Mesenchymal stem cell (in vitro differentiated cells and primary cell): ENCODE measurements around the gene BMPER.

ENCODE experiments used
- DNase-seq: peaks from one replicate; pipeline ENCODE4 v3.0.0-alpha.2; 2013
- H2AFZ ChIP-seq: one replicate; pipeline ENCODE4 v1.6.1; 2013; ENCODE audit warnings: low read depth, mild to moderate bottlenecking, control low read depth, inconsistent platforms, low read length, moderate library complexity
- H2AK5ac ChIP-seq: 2 replicates; pipeline ENCODE4 v1.6.1; 2013; ENCODE audit warnings: low read length, moderate library complexity, mild to moderate bottlenecking, inconsistent platforms; ENCODE audit not compliant: severe bottlenecking
- H2BK120ac ChIP-seq: one replicate; pipeline ENCODE4 v1.6.1; 2013; ENCODE audit warnings: low read depth, mild to moderate bottlenecking, inconsistent platforms, low read length, moderate library complexity
- H2BK12ac ChIP-seq, 2 experiments: one replicate each; pipeline ENCODE4 v1.6.1; 2013; ENCODE audit warnings: inconsistent platforms in 2 of 2, low read length in 2 of 2, mild to moderate bottlenecking in 2 of 2, moderate library complexity in 2 of 2, control low read depth in 1 of 2
- H2BK15ac ChIP-seq: one replicate; pipeline ENCODE4 v1.6.1; 2013; ENCODE audit warnings: mild to moderate bottlenecking, low read depth, inconsistent platforms; ENCODE audit not compliant: poor library complexity, severe bottlenecking
- H2BK5ac ChIP-seq: 2 replicates; pipeline ENCODE4 v1.6.1; 2013; ENCODE audit warnings: low read depth, mild to moderate bottlenecking, low read length, control low read depth, inconsistent platforms; ENCODE audit not compliant: poor library complexity, severe bottlenecking
- H3K14ac ChIP-seq, 2 experiments: one replicate each; pipeline ENCODE4 v1.6.1; 2013; ENCODE audit warnings: inconsistent platforms in 2 of 2, low read length in 2 of 2, control low read depth in 1 of 2, mild to moderate bottlenecking in 1 of 2, moderate library complexity in 1 of 2
- H3K18ac ChIP-seq, 2 experiments: one replicate each; pipeline ENCODE4 v1.6.1; 2013; ENCODE audit warnings: inconsistent platforms in 2 of 2, low read length in 2 of 2, control low read depth in 1 of 2, low read depth in 1 of 2, mild to moderate bottlenecking in 1 of 2
- H3K23ac ChIP-seq, 2 experiments: one replicate each; pipeline ENCODE4 v1.6.1; 2013; ENCODE audit warnings: inconsistent platforms in 2 of 2, low read length in 2 of 2, mild to moderate bottlenecking in 2 of 2, moderate library complexity in 2 of 2, control low read depth in 1 of 2
- H3K27ac ChIP-seq: 2 replicates; pipeline ENCODE4 v1.5.1; 2013; ENCODE audit warnings: mild to moderate bottlenecking, moderate library complexity, low read length, control low read depth, inconsistent platforms; ENCODE audit not compliant: poor library complexity, severe bottlenecking
- H3K27me3 ChIP-seq, 2 experiments: 2 replicates each; pipeline versions ENCODE4 v1.6.1 to v1.7.0; 2013; ENCODE audit warnings: low read length in 2 of 2, mild to moderate bottlenecking in 2 of 2, moderate library complexity in 2 of 2, control low read depth in 1 of 2, inconsistent platforms in 1 of 2; ENCODE audit not compliant: control insufficient read depth in 1 of 2, insufficient read depth in 1 of 2
- H3K36me3 ChIP-seq, 2 experiments: 2 replicates each; pipeline versions ENCODE4 v1.6.1 to v1.7.0; 2013; ENCODE audit warnings: low read length in 2 of 2, control low read depth in 1 of 2, inconsistent platforms in 1 of 2, low read depth in 1 of 2, mild to moderate bottlenecking in 1 of 2; ENCODE audit not compliant: insufficient read depth in 2 of 2, control insufficient read depth in 1 of 2
- H3K4ac ChIP-seq, 2 experiments: one replicate each; pipeline ENCODE4 v1.6.1; 2013; ENCODE audit warnings: inconsistent platforms in 2 of 2, low read length in 2 of 2, mild to moderate bottlenecking in 2 of 2, moderate library complexity in 2 of 2, control low read depth in 1 of 2, low read depth in 1 of 2
- H3K4me1 ChIP-seq: 2 replicates; pipeline ENCODE4 v1.6.1; 2013; ENCODE audit warnings: low read depth, low read length, control low read depth; ENCODE audit not compliant: control insufficient read depth, insufficient read depth
- H3K4me2 ChIP-seq: 2 replicates; pipeline ENCODE4 v1.6.1; 2013; ENCODE audit warnings: low read length, mild to moderate bottlenecking, inconsistent platforms; ENCODE audit not compliant: poor library complexity, severe bottlenecking
- H3K4me3 ChIP-seq, 2 experiments: 2 replicates each; pipeline versions ENCODE4 v1.5.1 to v1.7.0; 2013; ENCODE audit warnings: low read length in 2 of 2, mild to moderate bottlenecking in 2 of 2, control low read depth in 1 of 2, low read depth in 1 of 2; ENCODE audit not compliant: insufficient read depth in 1 of 2
- H3K79me1 ChIP-seq: replicated peaks from 2 replicates; pipeline ENCODE4 v1.6.1; 2013; ENCODE audit warnings: mild to moderate bottlenecking, control low read depth, low read length, inconsistent platforms; ENCODE audit not compliant: poor library complexity, severe bottlenecking
- H3K9ac ChIP-seq: 2 replicates; pipeline ENCODE4 v1.7.0; 2013; ENCODE audit warnings: mild to moderate bottlenecking, low read length, moderate library complexity
- H3K9me3 ChIP-seq: 2 replicates; pipeline ENCODE4 v1.7.0; 2013; ENCODE audit warnings: mild to moderate bottlenecking, low read length; ENCODE audit not compliant: control insufficient read depth
- H4K8ac ChIP-seq: one replicate; pipeline ENCODE4 v1.6.1; 2013; ENCODE audit warnings: inconsistent platforms, mild to moderate bottlenecking, low read length, moderate library complexity
- H4K91ac ChIP-seq: one replicate; pipeline ENCODE4 v1.6.1; 2013; ENCODE audit warnings: mild to moderate bottlenecking, low read length, inconsistent platforms
- WGBS: methylation state at CpG from one replicate; pipeline ENCODE4 v1.1.7; 2013; ENCODE audit warnings: mixed read lengths; 5-methylcytosine and 5-hydroxymethylcytosine counted together

Gene BMPER

GRCh38 chr7:34090816-34091215 is 185.5 kb downstream of the BMPER start:
- Histone ChIP-seq H2BK12ac (no peak overlapping the region), H3K79me1 (no peaks in the 10 kb centered on the region), H3K14ac (no peak overlapping the region), H3K4me2 (no peak overlapping the region), H2AFZ (no peak overlapping the region), H2BK15ac (no peak overlapping the region), H3K27me3 (peaks cover 0 to 12% of the 10 kb centered on the region in 2 experiments), H3K9ac (peak overlapping the region; percentile 67), H3K27ac (no peak overlapping the region), H3K4me3 (no peak overlapping the region), H3K9me3 (no peaks in the 10 kb centered on the region), H3K4ac (no peak overlapping the region), H2AK5ac (no peak overlapping the region), H3K23ac (no peak overlapping the region), H3K36me3 (peaks cover 0 to 70% of the 10 kb centered on the region in 2 experiments), H2BK120ac (no peak overlapping the region), H4K8ac (no peak overlapping the region), H3K4me1 (no peaks in the 10 kb centered on the region), H2BK5ac (no peak overlapping the region), H3K18ac (peak overlapping the region; percentile 11 to 60), H4K91ac (peak overlapping the region; percentile 36)
- 78% methylated on average over 5 of the region's 5 CpGs for WGBS
- peak; percentile 17 for DNase-seq

- Histone ChIP-seq H3K36me3 (peaks cover 0 to 64% of the 10 kb centered on the region in 2 experiments), H3K14ac (no peak overlapping the region), H2BK120ac (no peak overlapping the region), H2AK5ac (no peak overlapping the region), H3K4me1 (peaks cover 1% of the 10 kb centered on the region), H2BK12ac (no peak overlapping the region), H3K79me1 (no peaks in the 10 kb centered on the region), H2AFZ (no peak overlapping the region), H3K27me3 (peaks cover 0 to 12% of the 10 kb centered on the region in 2 experiments), H2BK15ac (no peak overlapping the region), H3K18ac (no peak overlapping the region), H3K23ac (no peak overlapping the region), H3K4ac (no peak overlapping the region), H3K9ac (peak overlapping the region; percentile 67), H4K8ac (no peak overlapping the region), H3K4me2 (no peak overlapping the region), H4K91ac (no peak overlapping the region), H3K27ac (no peak overlapping the region), H3K4me3 (no peak overlapping the region), H2BK5ac (no peak overlapping the region), H3K9me3 (no peaks in the 10 kb centered on the region)
- 28% methylated on average over 4 of the region's 4 CpGs for WGBS
- peak; percentile 43 for DNase-seq
These were observed 186.1 kb downstream of the BMPER start for GRCh38 chr7:34091321-34091917.

- no peaks in the 10 kb centered on the region for H3K79me1 ChIP-seq
- H4K8ac ChIP-seq, result no peak overlapping the region
- H2BK120ac ChIP-seq, result no peak overlapping the region
- H2BK15ac ChIP-seq, result no peak overlapping the region
- no peaks in the 10 kb centered on the region for H3K9me3 ChIP-seq
- no peak overlapping the region for H2BK12ac ChIP-seq
- no peak overlapping the region for H4K91ac ChIP-seq
- H2AFZ ChIP-seq, result no peak overlapping the region
- peaks cover 0 to 45% of the 10 kb centered on the region in 2 experiments for H3K36me3 ChIP-seq
- DNase-seq, result no peak
- H3K4me1 ChIP-seq, result peaks cover 1% of the 10 kb centered on the region
- H3K9ac ChIP-seq, result no peak overlapping the region
- H3K4me3 ChIP-seq, result no peak overlapping the region
- H2BK5ac ChIP-seq, result no peak overlapping the region
- no peak overlapping the region for H3K4me2 ChIP-seq
- 100% methylated on average over 3 of the region's 3 CpGs for WGBS
- no peak overlapping the region for H3K4ac ChIP-seq
- peaks cover 0 to 12% of the 10 kb centered on the region in 2 experiments for H3K27me3 ChIP-seq
- no peak overlapping the region for H3K23ac ChIP-seq
- no peak overlapping the region for H2AK5ac ChIP-seq
- no peak overlapping the region for H3K27ac ChIP-seq
- no peak overlapping the region for H3K14ac ChIP-seq
- no peak overlapping the region for H3K18ac ChIP-seq
These were observed 187.9 kb downstream of the BMPER start for GRCh38 chr7:34093276-34093675.

GRCh38 chr7:34096198-34096651 is 190.9 kb downstream of the BMPER start:
- H2BK5ac ChIP-seq, result no peak overlapping the region
- peak overlapping the region; percentile 46 for H4K8ac ChIP-seq
- H3K36me3 ChIP-seq, result peaks cover 0 to 55% of the 10 kb centered on the region in 2 experiments
- peak overlapping the region in 1 of 2 experiments; percentile 21 for H3K18ac ChIP-seq
- H3K4me1 ChIP-seq, result peaks cover 1% of the 10 kb centered on the region
- peak overlapping the region; percentile 64 for H2BK120ac ChIP-seq
- peak overlapping the region in 1 of 2 experiments; percentile 26 for H3K4me3 ChIP-seq
- no peaks in the 10 kb centered on the region for H3K9me3 ChIP-seq
- no peak overlapping the region for H3K27ac ChIP-seq
- H3K9ac ChIP-seq, result peak overlapping the region; percentile 66
- H3K4me2 ChIP-seq, result no peak overlapping the region
- H2BK12ac ChIP-seq, result peak overlapping the region in 1 of 2 experiments; percentile 25
- peak overlapping the region in 1 of 2 experiments; percentile 15 for H3K4ac ChIP-seq
- no peak overlapping the region for H3K23ac ChIP-seq
- peaks cover 0 to 3% of the 10 kb centered on the region in 2 experiments for H3K27me3 ChIP-seq
- no peaks in the 10 kb centered on the region for H3K79me1 ChIP-seq
- no peak overlapping the region for H2BK15ac ChIP-seq
- H2AFZ ChIP-seq, result peak overlapping the region; percentile 51
- WGBS, result 80% methylated on average over 4 of the region's 4 CpGs
- no peak overlapping the region for H4K91ac ChIP-seq
- H3K14ac ChIP-seq, result no peak overlapping the region
- H2AK5ac ChIP-seq, result no peak overlapping the region
- DNase-seq, result peak; percentile 87
